GM21737 (cell line): ENCODE data around the gene C11orf91.
"Not testable (repeated sequence)": the region's sequence is repeated elsewhere in the genome, so short reads cannot be mapped to it uniquely, and the experiment has no call there.

Experiments
- ATAC-seq: cut with Tn5 transposase; IDR thresholded peaks from one replicate; pipeline ENCODE4 v1.9.1; 2021; ENCODE audit warnings: mild to moderate bottlenecking, moderate library complexity; ENCODE audit not compliant: unreplicated experiment

The C11orf91 gene, protein sequence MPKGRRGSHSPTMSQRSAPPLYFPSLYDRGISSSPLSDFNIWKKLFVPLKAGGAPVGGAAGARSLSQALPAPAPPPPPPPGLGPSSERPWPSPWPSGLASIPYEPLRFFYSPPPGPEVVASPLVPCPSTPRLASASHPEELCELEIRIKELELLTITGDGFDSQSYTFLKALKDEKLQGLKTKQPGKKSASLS

DNA sequence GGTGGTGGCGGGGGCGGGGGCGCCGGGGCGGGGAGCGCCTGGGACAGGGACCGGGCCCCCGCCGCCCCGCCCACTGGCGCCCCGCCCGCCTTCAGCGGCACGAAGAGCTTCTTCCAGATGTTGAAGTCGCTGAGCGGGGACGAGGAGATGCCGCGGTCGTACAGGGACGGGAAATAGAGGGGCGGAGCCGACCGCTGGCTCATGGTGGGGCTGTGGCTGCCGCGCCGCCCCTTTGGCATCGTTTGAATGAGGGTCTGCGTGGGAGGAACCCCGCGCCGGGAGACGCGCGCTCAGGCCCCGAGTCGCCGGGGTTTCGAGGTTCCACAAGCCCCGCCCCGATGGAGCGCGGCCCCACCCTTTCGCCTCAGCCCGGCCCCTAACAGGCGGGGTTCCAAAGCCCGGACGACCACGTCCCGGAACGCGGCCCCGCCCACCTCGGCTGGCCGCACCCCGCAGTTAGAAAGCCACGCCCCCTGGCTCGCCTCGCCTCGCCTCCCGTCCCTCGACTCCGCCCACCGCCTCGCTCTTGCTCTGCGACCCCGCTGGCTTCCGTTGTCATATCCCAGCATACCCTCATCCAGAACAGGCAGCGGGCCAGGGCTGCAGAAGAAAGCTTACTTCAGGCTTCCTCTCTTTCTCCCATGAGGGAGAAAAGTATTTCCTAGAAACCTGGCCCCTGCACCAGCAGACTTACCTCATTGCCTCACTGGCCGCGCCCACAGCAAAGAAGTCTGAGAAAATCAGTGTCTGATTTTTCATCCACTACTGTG lies at the start of gene C11orf91:
Gene C11orf91, minus strand, starts transcription at position 325 of the 770 bp plus-strand sequence. Its CDS starts 86 bp downstream, at position 239.
- ATAC-seq, result peak; percentile 90

DNA sequence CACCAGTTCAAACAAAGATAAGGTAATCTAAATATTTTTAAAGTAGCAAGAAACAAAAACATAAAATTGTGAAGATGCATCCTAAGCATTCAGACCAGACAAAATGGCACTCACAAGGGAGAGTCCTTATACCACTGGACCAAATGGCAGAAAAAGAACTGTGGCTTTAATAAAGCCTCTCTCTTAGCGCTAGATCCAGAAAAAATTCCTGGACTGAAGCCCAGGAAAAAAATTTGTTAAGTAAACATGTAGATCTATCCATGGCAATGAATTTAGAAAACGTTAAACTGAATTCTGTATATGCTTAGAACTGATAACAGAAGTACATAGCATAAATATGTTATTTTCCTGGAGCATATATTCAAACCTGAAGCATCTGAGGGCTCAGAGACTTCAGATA lies 47.4 kb upstream of the C11orf91 start:
- ATAC-seq, result no peak

DNA sequence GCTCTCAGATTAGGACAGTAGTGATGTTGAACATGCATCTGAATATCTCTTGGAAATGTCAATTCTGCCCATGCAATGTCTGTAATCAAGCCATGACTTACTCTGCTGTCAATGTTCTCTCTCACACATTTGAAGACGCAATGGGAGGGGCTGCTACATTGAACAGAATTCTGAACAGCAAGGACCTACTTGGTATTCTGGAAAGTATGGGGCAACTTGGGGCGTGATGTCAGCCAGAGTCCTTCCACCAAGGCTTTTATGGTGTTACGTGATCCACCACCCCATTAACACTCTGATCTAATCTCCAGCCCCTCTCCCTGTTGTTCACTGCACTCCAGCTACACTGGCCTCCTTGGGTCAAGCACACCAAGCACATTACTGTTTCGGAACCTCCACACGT lies 42.7 kb upstream of the C11orf91 start:
- no peak for ATAC-seq

DNA sequence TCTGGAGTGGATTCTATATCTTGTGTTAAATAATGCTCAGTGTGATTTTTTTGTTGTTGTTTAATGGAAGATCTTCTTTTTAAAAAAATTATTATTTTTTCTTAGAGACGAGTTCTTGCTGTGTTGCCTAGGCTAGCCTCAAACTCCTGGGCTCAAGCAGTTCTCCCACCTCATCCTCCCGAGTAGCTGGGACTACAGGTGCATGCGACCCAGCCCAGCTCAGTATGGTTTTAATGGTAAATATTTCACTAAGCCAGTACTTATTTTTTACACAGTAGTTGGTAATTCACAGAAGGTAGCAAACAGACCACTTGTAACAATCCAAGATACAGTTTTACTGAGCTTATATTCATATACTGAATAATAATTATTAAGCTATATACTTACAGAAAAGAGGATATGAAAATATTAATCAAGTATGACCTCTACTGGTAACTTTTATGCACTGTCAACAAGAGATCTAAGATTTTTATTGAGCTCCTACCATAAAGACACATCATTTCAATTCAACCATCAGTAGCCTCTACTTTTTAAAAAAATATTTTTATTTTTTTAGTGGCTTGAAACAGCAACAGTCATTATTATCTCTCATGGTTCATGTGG lies 41.7 kb upstream of the C11orf91 start:
- ATAC-seq, result no peak

DNA sequence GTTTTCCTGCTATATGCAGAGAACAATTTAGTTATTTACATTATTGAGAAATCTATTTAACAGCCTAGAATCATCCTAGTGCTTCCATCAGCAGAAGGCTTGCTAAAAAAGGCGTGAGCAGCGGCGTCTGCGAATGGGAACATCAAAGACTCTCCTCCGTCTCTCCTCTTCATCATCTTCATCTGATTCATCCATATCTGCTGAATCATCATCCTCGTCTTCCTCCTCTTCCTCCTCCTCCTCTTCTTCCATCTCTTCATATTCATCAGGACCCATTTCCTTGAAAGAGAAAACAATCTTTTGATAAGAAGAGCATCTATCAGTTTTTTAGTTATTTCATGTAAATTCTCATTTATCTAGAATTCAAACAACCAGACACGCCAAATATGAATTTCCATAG lies 41.2 kb upstream of the C11orf91 start:
- no peak for ATAC-seq

DNA sequence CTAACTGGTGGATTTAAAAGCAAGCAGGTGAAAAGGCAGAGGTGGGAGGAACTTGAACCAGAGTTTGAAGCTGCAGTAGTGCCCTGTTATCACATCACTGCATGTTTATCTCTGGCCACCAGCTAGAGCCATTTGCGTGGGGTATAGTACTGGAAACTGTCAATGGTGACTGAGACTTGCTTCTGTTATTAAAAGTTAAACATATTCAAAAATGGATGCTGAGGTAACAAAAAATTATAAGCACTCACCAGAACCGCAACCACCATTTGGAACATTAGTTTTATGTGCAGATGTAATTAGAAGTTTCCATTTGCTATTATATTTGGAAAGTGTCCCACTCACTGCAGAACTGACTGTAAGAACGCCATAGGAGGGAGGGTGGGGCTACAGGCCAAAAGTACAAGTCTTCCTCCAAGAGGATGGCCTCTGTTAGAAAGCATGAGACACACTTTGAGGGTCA lies 36.8 kb upstream of the C11orf91 start:
- no peak for ATAC-seq

DNA sequence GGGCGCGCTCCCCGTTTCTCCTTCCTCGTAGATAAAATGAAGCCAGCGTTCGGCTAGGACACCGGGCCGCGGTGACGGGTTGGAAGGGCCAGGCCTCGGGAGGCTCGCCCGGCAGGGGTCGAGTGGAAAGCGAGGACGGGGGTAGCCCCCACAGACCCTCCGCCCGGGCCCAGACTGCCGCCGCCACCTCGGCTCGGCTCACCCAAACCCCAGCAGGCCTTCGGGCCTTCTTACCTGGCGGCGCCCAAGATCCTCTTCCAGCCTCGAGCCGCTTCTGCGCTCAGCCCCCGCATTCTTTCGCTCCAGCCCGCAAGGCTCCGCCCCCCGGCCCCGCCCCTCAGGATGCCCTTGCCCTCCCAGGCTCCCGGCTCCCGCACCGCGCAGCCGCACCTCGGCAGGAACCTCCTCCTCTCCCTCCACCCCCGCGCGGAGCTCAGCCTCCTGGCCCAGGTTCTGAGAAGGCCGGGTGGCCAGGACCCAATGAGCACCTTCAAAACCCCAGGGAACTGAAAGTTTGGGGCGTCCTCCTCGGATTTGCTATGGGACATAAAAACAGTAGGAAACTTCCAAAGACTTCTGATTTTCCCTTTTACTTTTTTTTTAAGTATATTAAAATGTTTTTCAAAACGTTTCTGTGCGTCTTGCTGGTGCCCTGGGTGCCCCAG lies 35.7 kb upstream of the C11orf91 start, which contains the start of gene CD59:
Gene CD59, minus strand, starts transcription at position 276 of the 665 bp plus-strand sequence. CDS start 13,978 bp downstream, outside the sequence.
- ATAC-seq, result peak; percentile 66

DNA sequence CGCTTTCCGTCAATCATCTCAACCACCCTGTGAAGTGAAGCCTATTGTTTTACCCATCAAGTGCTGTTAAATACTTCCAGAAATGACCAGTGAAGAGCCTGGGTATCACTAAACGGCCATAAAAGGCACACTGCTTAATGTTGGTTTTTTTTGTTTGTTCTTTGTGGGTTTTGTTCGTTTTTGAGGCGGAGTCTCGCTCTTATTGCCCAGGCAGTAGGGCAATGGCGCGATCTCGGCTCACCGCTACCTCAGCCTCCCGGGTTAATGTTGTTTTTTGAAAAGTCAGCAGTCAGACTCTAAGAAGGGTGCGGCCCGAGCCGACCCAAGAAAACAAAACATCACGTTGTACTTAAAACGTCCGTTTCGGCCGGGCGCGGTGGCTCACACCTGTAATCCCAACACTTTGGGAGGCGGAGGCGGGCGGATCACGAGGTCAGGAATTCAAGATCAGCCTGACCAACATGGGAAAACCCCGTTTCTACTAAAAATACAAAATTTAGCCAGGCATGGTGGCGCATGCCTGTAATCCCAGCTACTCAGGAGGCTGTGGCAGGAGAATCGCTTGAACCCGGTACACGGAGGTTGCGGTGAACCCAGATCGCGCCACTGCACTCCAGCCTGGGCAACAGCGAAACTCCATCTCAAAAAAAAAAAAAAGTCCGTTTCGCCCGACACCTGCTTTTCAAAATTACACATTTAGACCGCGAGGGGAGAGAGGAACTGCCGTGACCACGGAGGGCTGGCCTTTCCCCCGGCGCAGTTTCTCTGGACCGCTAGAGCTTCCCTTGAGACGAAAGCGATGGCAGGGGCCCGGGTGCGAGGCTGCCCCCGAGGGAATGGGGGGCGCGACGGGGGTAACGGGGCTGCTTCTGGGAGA lies 34.9 kb upstream of the C11orf91 start:
- peak; percentile 55 for ATAC-seq

DNA sequence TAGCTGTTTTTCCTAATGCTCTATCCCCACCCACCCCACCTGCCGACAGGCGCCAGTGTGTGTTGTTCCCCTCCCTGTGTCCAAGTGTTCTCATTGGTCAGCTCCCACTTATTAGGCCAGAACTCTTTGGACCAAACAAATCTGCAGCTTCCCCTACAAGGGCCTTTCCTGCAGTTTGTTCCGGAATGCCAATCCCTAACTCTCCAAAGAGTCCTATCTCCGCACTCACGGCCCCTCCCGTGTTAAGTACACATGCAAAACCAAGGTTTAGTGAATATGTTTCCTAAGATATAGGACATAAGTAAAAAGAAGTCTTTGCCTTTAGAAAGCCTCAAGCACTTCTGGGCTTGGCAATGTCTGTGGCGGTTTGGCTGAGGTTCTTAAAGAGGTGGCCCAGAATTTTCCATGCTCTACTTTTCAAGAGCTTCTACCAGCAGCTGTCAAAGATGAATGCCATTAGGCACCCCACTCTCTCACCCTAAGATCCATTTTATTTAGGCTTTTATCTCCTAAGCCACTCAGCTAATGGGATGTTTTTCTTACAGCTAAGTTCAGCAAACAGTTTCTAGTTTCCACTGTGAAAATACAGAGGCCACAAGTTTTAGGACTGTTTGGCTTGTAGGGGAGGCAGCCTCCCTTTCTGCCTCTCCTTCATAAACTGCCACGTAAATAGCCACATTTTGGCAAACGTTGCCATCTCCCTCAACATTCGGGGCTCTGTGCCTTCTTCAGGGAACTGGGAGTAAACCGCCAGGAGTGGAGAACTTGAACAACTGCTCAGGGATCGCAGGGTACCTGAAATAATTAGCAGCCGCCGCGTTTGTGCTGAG lies 34.0 kb upstream of the C11orf91 start:
- ATAC-seq, result no peak

DNA sequence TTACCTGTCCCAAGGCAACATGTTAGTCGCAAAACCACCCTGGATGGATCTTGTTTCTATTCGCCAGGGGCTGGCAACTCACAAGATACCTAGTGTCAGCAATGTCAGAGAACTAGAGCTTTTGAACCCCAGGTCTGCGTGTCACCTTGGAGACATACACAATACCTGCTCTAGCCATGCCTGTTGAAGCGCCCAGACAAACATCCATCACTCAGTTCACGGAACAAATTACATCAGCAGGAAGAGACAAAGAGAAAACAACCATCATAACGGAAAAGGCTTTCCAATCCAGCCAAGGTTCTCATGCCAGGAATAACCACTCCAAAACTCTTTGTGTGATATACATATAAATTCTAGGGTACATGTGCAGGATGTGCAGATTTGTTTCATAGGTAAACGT lies 33.4 kb upstream of the C11orf91 start:
- no peak for ATAC-seq

DNA sequence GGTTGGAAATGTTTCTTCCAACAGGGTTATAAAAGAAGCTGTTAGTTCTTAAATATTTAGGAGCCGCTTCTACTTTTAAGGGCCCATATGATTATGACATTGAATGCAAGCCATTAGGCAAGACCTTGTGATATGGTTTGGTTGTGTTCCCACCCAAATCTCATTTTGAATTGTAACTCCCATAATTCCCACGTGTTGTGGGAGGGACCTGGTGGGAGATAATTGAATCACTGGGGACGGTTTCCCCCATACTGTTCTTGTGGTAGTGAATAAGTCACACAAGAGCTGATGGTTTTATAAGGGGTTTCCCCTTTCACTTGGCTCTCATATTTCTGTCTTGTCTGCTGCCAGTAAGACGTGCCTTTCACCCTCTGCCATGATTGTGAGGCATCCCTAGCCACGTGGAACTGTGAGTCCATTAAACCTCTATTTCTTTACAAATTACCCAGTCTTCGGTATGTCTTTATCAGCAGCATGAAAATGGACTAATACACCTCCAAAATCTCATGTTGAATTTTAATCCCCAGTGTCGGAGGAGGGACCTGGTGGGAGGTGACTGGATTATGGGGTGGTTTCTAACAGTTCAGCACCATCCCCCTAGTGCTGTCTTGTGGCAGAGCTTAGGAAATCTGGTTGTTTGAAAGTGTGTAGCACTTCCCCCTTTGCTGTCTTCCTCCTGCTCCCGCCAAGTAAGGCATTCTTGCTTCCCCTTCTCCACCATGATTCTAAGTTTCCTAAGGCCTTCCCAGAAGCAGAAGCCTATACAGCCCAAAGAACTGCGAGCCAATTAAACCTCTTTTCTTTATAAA lies 31.3 kb upstream of the C11orf91 start:
- ATAC-seq, result no peak

DNA sequence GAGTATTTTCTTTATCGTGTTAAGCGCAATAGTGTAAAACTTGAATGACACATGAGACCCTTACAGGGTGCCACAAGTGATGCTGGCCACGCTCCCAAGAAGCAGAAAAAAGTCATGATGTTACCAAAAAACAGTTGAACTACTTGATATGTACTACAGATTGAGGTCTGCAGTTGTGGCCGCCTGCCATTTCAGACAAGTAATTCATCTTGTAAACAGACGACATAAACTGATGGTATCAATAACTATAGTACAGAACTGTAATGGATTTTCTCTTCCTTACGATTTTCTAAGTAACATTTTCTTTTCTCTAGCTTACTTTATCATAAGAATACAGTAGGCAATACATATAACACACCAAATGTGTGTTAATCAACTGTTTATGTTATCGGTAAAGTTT lies 30.1 kb upstream of the C11orf91 start:
- ATAC-seq, result no peak

DNA sequence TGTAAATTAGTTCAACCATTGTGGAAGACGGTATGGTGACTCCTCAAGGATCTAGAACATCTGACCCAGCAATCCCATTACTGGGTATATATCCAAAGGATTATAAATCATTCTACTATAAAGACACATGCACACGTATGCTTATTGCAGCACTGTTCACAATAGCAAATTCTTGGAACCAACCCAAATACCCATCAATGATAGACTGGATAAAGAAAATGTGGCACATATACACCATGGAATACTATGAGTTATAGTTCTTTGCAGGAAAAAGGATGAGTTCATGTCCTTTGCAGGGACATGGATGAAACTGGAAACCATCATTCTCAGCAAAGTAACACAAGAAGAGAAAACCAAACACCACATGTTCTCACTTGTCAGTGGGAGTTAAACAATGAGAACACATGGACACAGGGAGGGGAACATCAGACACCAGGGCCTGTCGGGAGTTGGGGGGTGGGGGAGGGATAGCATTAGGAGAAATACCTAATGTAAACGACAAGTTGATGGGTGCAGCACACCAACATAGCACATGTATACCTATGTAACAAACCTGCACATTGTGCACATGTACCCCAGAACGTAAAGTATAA lies 28.5 kb upstream of the C11orf91 start:
- not testable (repeated sequence) for ATAC-seq

DNA sequence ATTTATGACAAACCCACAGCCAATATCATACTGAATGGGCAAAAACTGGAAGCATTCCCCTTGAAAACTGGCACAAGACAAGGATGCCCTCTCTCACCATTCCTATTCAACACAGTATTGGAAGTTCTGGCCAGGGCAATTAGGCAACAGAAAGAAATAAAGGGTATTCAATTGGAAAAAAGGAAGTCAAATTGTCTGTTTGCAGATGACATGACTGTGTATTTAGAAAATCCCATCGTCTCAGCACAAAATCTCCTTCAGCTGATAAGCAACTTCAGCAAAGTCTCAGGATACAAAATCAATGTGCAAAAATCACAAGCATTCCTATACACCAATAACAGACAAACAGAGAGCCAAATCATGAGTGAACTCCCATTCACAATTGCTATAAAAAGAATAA lies 26.9 kb upstream of the C11orf91 start:
- not testable (repeated sequence) for ATAC-seq

DNA sequence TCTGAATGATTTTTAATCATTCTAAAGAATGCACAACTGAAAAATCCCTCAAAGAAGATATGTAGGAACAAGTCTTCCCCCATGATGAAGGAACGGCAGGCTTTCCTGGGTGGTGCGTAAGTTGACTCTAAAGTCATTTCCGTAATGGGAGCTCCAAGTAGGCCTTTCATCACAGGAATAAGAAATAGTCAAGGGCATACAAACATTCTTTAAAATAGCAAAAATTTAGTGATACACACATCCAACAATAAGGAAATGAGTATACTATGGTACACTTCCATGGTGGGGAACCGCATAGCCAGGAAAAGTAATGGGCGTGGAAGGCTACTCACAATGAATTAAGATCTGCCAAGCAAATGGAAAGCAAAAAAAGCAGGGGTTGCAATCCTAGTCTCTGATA lies 24.9 kb upstream of the C11orf91 start:
- no peak for ATAC-seq

DNA sequence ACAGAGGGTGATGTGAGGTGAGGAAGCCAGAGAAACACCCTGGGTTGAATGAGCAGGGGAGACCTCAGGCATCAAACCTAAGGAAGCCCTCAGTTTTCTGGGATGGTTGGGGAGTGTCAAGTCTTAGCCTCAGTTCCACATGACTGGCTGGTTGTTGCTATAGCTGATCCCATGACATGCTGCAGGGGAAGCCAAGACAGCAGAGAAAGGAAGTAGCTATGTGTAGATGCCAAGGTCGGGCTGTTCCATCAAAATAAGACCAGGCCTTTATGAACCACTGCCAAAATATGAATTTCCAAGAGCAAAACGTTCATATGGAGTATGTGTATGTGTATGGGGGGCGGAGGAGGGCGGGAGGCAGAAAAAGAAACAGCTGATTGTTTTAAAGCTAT lies 24.0 kb upstream of the C11orf91 start:
- ATAC-seq, result no peak

DNA sequence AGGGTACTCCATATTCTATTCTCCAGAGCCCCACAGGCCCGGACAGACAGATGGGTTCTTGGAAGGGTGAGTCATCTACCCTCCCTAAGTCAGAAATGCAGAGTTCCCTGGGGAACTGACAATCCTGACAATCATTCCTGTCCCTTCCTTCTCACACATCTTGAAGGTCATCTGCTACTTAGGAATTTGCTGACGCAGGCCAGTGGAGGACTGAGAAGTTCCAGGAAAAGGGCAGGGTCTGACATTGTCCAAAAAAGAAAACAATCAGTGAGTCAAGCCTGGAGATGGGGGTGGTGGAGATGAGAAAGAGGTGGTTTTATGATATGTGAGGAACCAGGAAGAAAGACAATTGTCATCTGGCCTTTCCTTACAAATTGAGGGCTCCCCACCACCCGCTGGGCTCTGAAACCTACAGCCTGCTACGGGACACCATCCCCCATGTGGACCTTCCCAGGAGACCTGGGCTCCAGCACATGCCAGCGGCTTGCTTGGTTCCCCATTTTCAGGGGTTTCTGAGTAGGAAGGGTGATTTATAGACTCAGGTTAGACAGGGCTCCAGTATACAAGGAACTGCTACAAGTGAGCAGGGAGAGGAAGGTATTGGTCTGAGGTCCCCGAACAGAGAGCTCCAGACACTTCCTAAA lies 22.7 kb upstream of the C11orf91 start:
- peak; percentile 31 for ATAC-seq
